PC-3 (cell line): ENCODE results near the gene ANKRD13B. TPM values are rescaled to one million over a fixed set of nuclear protein-coding genes. Genes with fewer than 3 reads are reported as not detected.

Source experiments
- ATAC-seq: fragments of 200-7000 bp; cut with Tn5 transposase; 2 replicates; pipeline ENCODE4 v1.9.1; 2020; ENCODE audit warnings: mild to moderate bottlenecking, moderate library complexity
- BruUV-seq: library from RNA; stranded (reverse); fragments of 400-500 nt; replicated peaks from 2 replicates; lab custom pipeline; 2021; lab: Mats Ljungman, UMichigan
- CTCF ChIA-PET: fragments of 300-600 bp; sonication (Branson Sonifier 250); formaldehyde crosslinking; loops from one replicate; lab custom pipeline; 2022; ENCODE audit warnings: antibody characterized with exemption; lab: Charles Lee
- POLR2A ChIA-PET: fragments of 300-600 bp; sonication (Branson Sonifier 250); formaldehyde crosslinking; loops from one replicate; lab custom pipeline; 2022; ENCODE audit warnings: antibody characterized with exemption; ENCODE audit not compliant: unreplicated experiment; lab: Charles Lee
- DNase-seq: peaks from one replicate; pipeline ENCODE4 v3.0.0-alpha.2; 2015
- H2AFZ ChIP-seq: fragments of 300-600 bp; sonication (generic); 2 replicates; pipeline ENCODE4 v1.6.0; 2016; ENCODE audit warnings: antibody characterized with exemption, low read length
- H3F3A ChIP-seq: fragments of 300-600 bp; sonication (generic); one replicate; pipeline ENCODE4 v1.6.0; 2017; ENCODE audit warnings: antibody characterized with exemption, low read length, control low read depth, mild to moderate bottlenecking; ENCODE audit not compliant: unreplicated experiment
- H3K27ac ChIP-seq: fragments of 300-600 bp; sonication (generic); 2 replicates; pipeline ENCODE4 v1.5.1; 2016; ENCODE audit warnings: mild to moderate bottlenecking, low read length
- H3K27me3 ChIP-seq: fragments of 300-600 bp; sonication (generic); 2 replicates; pipeline ENCODE4 v1.6.1; 2016; ENCODE audit warnings: low read length, mixed read lengths
- H3K36me3 ChIP-seq: fragments of 300-600 bp; sonication (generic); 2 replicates; pipeline ENCODE4 v1.6.1; 2016; ENCODE audit warnings: low read depth, mixed run types, low read length, mixed read lengths
- H3K4me1 ChIP-seq: fragments of 300-600 bp; sonication (generic); 2 replicates; pipeline ENCODE4 v1.5.1; 2016; ENCODE audit warnings: low read length; ENCODE audit not compliant: insufficient read depth
- H3K4me2 ChIP-seq: fragments of 300-600 bp; sonication (generic); 2 replicates; pipeline ENCODE4 v1.6.0; 2016; ENCODE audit warnings: low read length
- H3K4me3 ChIP-seq: fragments of 300-600 bp; sonication (generic); 2 replicates; pipeline ENCODE4 v1.5.1; 2016; ENCODE audit warnings: mild to moderate bottlenecking, low read length, mixed read lengths
- H3K79me2 ChIP-seq: fragments of 300-600 bp; sonication (generic); 2 replicates; pipeline ENCODE4 v1.6.1; 2017; ENCODE audit warnings: low read length, mixed read lengths
- H3K9ac ChIP-seq: fragments of 300-600 bp; sonication (generic); 2 replicates; pipeline ENCODE4 v1.6.0; 2016; ENCODE audit warnings: mild to moderate bottlenecking, low read length
- H3K9me2 ChIP-seq: fragments of 300-600 bp; sonication (generic); replicated peaks from 2 replicates; pipeline ENCODE4 v1.6.1; 2016; ENCODE audit warnings: mixed run types, low read length, mixed read lengths
- H3K9me3 ChIP-seq: fragments of 300-600 bp; sonication (generic); 2 replicates; pipeline ENCODE4 v1.6.1; 2016; ENCODE audit warnings: low read length, mixed read lengths
- H4K20me1 ChIP-seq: fragments of 300-600 bp; sonication (generic); 2 replicates; pipeline ENCODE4 v1.6.1; 2016; ENCODE audit warnings: low read length, mixed read lengths
- CTCF ChIP-seq: fragments of 300-600 bp; sonication (generic); conservative IDR thresholded peaks from 2 replicates; pipeline ENCODE4 v1.5.1; 2017; ENCODE audit warnings: antibody characterized with exemption, low read depth, mild to moderate bottlenecking, low read length
- EZH2 ChIP-seq: fragments of 300-600 bp; sonication (generic); IDR thresholded peaks from one replicate; pipeline ENCODE4 v1.6.1; 2017; ENCODE audit warnings: antibody characterized with exemption, mild to moderate bottlenecking, low read length; ENCODE audit not compliant: unreplicated experiment
- EZH2phosphoT487 ChIP-seq: fragments of 300-600 bp; sonication (generic); IDR thresholded peaks from 2 replicates; pipeline ENCODE4 v1.6.1; 2018; ENCODE audit warnings: mild to moderate bottlenecking, antibody characterized with exemption, low read length, borderline replicate concordance
- intact Hi-C: fragments of 100-400 bp; cut with micrococcal nuclease; formaldehyde crosslinking; loops from 2 replicates; pipeline ENCODE4 v1.9.0; 2023
- total RNA-seq: library from RNA; depleted of rRNA; stranded (reverse); fragments of >200 nt; gene quantifications from 2 replicates; pipeline ENCODE4 v1.2.3, GENCODE V29; 2014

ANKRD13B gene
- total RNA-seq, 1 experiment from 2014 or later, result 11.2 TPM

- Histone ChIP-seq H2AFZ (no peak overlapping the region), H3K27me3 (no peaks in the 10 kb centered on the region), H3K36me3 (no peaks in the 10 kb centered on the region), H3K4me2 (no peak overlapping the region), H3K9ac (no peak overlapping the region), H3K4me3 (no peak overlapping the region), H3K4me1 (no peaks in the 10 kb centered on the region), H3K9me2 (no peaks in the 10 kb centered on the region), H3K9me3 (no peaks in the 10 kb centered on the region), H3K27ac (no peak overlapping the region), H4K20me1 (no peaks in the 10 kb centered on the region), H3F3A (no peaks in the 10 kb centered on the region), H3K79me2 (no peaks in the 10 kb centered on the region)
- no peak for DNase-seq
- TF ChIP-seq EZH2, result no peak
- no peak for ATAC-seq
- POLR2A ChIA-PET, result no interaction called here
- intact Hi-C loops, result no loop called here
- CTCF ChIA-PET, result interaction anchor here (0.7 kb wide), 1 partner anchor 40 kb away, joined by 4 read pairs; no protein-coding TSS in a partner anchor
- BruUV-seq, result no TSS peak
Observed at GRCh38 chr17:29577385-29578211, 15.3 kb upstream of the ANKRD13B start.

- Histone ChIP-seq H3F3A (no peaks in the 10 kb centered on the region), H3K9me2 (no peaks in the 10 kb centered on the region), H3K4me1 (no peaks in the 10 kb centered on the region), H3K4me2 (no peak overlapping the region), H3K27me3 (no peaks in the 10 kb centered on the region), H3K9ac (no peak overlapping the region), H3K27ac (no peak overlapping the region), H3K36me3 (no peaks in the 10 kb centered on the region), H3K79me2 (no peaks in the 10 kb centered on the region), H3K9me3 (no peaks in the 10 kb centered on the region), H3K4me3 (no peak overlapping the region), H4K20me1 (no peaks in the 10 kb centered on the region), H2AFZ (no peak overlapping the region)
- TF ChIP-seq EZH2phosphoT487 (no peak), EZH2 (no peak), CTCF (no peak)
- ChIA-PET CTCF (interaction anchor here (1.0 kb wide), 1 partner anchor 12 kb away, joined by 4 read pairs; no protein-coding TSS in a partner anchor), POLR2A (no interaction called here)
- DNase-seq, result no peak
- no peak for ATAC-seq
- BruUV-seq, result no TSS peak
- intact Hi-C loops, result no loop called here
Observed at GRCh38 chr17:29578626-29579485, 14.1 kb upstream of the ANKRD13B start.
